Measurements from ENCODE around the gene METTL16. TPM values are rescaled to one million over a fixed set of nuclear protein-coding genes. Genes with fewer than 3 reads are reported as not detected.

METTL16 gene
- total RNA-seq, 1 experiment from 2014 or later, result 37.6 TPM

- ATAC-seq (no peak), DNase-seq (ENCODE audit: low read depth, low spot score) (no peak)
- ChIA-PET POLR2A (interaction anchor here (1.7 kb wide), 1 partner anchor 10 kb away, joined by 5 read pairs; no protein-coding TSS in a partner anchor), CTCF (no interaction called here), RAD21 (ENCODE audit: low non-redundant PET in 1 of 2, low total read pairs in 2 of 2, uncharacterized antibody in 2 of 2, unreplicated experiment in 2 of 2) (no interaction called here)
- Histone ChIP-seq H3K9me2 (ENCODE audit: insufficient read depth) (no peaks in the 10 kb centered on the region), H3K27ac (ENCODE audit: low read depth, low read length) (peak overlapping the region; percentile 78; the same call in 1 of the 2 replicates), H3K27me3 (ENCODE audit: insufficient read depth, low read length) (no peaks in the 10 kb centered on the region), H3K4me1 (ENCODE audit: control insufficient read depth in 1 of 2, insufficient read depth in 2 of 2, low read length in 2 of 2) (peaks cover 2 to 12% of the 10 kb centered on the region in 2 experiments; a peak in 2 of 4 replicates), H3K9me3 (ENCODE audit: control insufficient read depth in 1 of 2, insufficient read depth in 1 of 2, low read depth in 1 of 2, low read length in 2 of 2) (no peaks in the 10 kb centered on the region), H3K4me3 (replicated peaks in 1 of 2; ENCODE audit: low read depth in 1 of 2, low read length in 2 of 2) (peak overlapping the region; percentile 74 to 99), H2AFZ (ENCODE audit: low read depth, low read length, poor library complexity, severe bottlenecking) (no peak overlapping the region), H3K36me3 (ENCODE audit: control insufficient read depth in 1 of 2, insufficient read depth in 2 of 2, low read length in 2 of 2) (no peaks in the 10 kb centered on the region), H3K4me2 (ENCODE audit: low read length) (peak overlapping the region; percentile 80), H4K20me1 (ENCODE audit: insufficient read depth) (no peaks in the 10 kb centered on the region), H3K9ac (ENCODE audit: low read length) (peak overlapping the region; percentile 85), H3K79me2 (ENCODE audit: insufficient read depth, low read length) (peaks cover 43% of the 10 kb centered on the region)
- no peak for TF ChIP-seq REST (IDR thresholded peaks at IDR 0.05; ENCODE audit: low read depth)
- TF ChIP-seq ZFX (IDR thresholded peaks at IDR 0.05), result no peak
- TF ChIP-seq CEBPB (IDR thresholded peaks at IDR 0.05; ENCODE audit: low read depth), result no peak
- TF ChIP-seq CTCF (IDR thresholded peaks at IDR 0.05 in 2 of 3, conservative IDR thresholded peaks at IDR 0.05 in 1 of 3; ENCODE audit: borderline replicate concordance in 1 of 3, insufficient read depth in 1 of 3, low read depth in 2 of 3, low read length in 2 of 3), result no peak
- TF ChIP-seq ZNF274 (IDR thresholded peaks at IDR 0.05; ENCODE audit: low read depth, low read length), result no peak
- BruUV-seq (replicated peaks), result no TSS peak
- intact Hi-C loops (cut with micrococcal nuclease), result loop anchor here (5.0 kb wide), 1 partner anchor 167 kb away; no protein-coding TSS in a partner anchor
These were observed 1.1 kb downstream of the METTL16 start for GRCh38 chr17:2510559-2510958.

Measured in HCT116 (cell line).